ENCODE results near the gene OSBPL10.

GRCh38 chr3:31836131-31837075 lies 144.7 kb downstream of the OSBPL10 start:
- TF ChIP-seq POLR2AphosphoS5 (IDR thresholded peaks at IDR 0.05) (no peak), POLR2A (IDR thresholded peaks at IDR 0.05) (no peak)
- TF ChIP-seq, protein P1, sequence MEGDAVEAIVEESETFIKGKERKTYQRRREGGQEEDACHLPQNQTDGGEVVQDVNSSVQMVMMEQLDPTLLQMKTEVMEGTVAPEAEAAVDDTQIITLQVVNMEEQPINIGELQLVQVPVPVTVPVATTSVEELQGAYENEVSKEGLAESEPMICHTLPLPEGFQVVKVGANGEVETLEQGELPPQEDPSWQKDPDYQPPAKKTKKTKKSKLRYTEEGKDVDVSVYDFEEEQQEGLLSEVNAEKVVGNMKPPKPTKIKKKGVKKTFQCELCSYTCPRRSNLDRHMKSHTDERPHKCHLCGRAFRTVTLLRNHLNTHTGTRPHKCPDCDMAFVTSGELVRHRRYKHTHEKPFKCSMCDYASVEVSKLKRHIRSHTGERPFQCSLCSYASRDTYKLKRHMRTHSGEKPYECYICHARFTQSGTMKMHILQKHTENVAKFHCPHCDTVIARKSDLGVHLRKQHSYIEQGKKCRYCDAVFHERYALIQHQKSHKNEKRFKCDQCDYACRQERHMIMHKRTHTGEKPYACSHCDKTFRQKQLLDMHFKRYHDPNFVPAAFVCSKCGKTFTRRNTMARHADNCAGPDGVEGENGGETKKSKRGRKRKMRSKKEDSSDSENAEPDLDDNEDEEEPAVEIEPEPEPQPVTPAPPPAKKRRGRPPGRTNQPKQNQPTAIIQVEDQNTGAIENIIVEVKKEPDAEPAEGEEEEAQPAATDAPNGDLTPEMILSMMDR (IDR thresholded peaks at IDR 0.05), result no peak

Data from prostate gland (tissue), 2 donors.